Measurements from ENCODE around the gene GPC6. TPM values are rescaled to one million over a fixed set of nuclear protein-coding genes. Genes with fewer than 3 reads are reported as not detected.

The GPC6 gene
- total and polyA plus RNA-seq, 5 donors from 2014 or later = not detected

DNA sequence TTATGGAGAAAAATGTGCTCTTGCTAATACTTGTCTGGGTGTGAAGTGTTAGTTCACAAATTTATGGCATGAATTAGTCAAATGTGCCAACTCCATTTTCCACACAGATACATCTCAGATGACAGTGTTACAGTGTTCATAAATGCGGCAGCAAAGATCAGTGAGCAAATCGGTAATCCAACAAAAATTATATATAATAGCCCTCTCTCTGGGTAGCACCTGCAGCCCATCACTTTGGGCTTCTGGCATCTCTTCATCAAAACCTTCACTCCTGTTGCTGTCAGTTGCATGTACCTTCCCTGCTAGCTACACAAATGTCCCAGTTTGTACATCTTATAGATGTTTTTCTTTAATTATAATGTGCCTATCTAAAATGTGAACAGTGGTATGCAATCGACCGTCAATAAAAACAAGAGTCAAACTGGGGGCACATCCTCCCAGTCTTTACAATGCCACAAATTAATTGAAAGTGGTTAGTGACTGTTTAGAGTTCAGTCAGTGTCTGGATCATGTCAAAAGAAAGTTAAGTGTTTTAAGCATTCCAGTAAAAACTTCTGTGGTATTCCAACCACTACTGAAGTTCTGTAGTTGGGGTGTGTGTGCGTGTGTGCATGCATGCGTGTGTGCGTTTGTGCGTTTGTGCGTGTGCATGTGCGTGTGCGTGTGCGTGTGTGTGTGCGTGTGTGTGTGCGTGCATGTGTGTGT lies 804.0 kb downstream of the GPC6 start:
- Mint-ChIP-seq H3K9me3 (no peaks in the 10 kb centered on the region), H3K36me3 (no peaks in the 10 kb centered on the region), H3K27ac (no peak overlapping the region), H3K27me3 (peaks cover 4% of the 10 kb centered on the region), H3K4me1 (no peaks in the 10 kb centered on the region), H3K4me3 (no peak overlapping the region)
- no peak overlapping the region for H3K27ac ChIP-seq (ENCODE audit: insufficient read depth, low read length, poor library complexity, severe bottlenecking)
- H3K9me3 ChIP-seq (ENCODE audit: control insufficient read depth in 2 of 2, low read length in 2 of 2) = no peaks in the 10 kb centered on the region
- no peaks in the 10 kb centered on the region for H3K27me3 ChIP-seq (ENCODE audit: control insufficient read depth, insufficient read depth, low read length)
- ATAC-seq (ENCODE audit: low read depth in 2 of 2) = no peak
- no peaks in the 10 kb centered on the region for H3K4me1 ChIP-seq (ENCODE audit: control insufficient read depth, insufficient read depth, low read length, poor library complexity, severe bottlenecking)
- no peaks in the 10 kb centered on the region for H3K36me3 ChIP-seq (ENCODE audit: control insufficient read depth, insufficient read depth, low read length)
- DNase-seq = no peak
- no peak overlapping the region for H3K4me3 ChIP-seq (ENCODE audit: low read depth, low read length)

- H3K4me3 ChIP-seq (ENCODE audit: low read depth, low read length) = no peak overlapping the region
- ATAC-seq (ENCODE audit: low read depth in 2 of 2) = no peak
- Mint-ChIP-seq H3K36me3 (no peaks in the 10 kb centered on the region), H3K27me3 (peaks cover 4% of the 10 kb centered on the region), H3K27ac (no peak overlapping the region), H3K4me1 (no peaks in the 10 kb centered on the region), H3K9me3 (no peaks in the 10 kb centered on the region), H3K4me3 (no peak overlapping the region)
- no peak for DNase-seq
- H3K27me3 ChIP-seq (ENCODE audit: control insufficient read depth, insufficient read depth, low read length) = no peaks in the 10 kb centered on the region
- H3K27ac ChIP-seq (ENCODE audit: insufficient read depth, low read length, poor library complexity, severe bottlenecking) = no peak overlapping the region
- H3K4me1 ChIP-seq (ENCODE audit: control insufficient read depth, insufficient read depth, low read length, poor library complexity, severe bottlenecking) = no peaks in the 10 kb centered on the region
- H3K9me3 ChIP-seq (ENCODE audit: control insufficient read depth in 2 of 2, low read length in 2 of 2) = no peaks in the 10 kb centered on the region
- no peaks in the 10 kb centered on the region for H3K36me3 ChIP-seq (ENCODE audit: control insufficient read depth, insufficient read depth, low read length)
These were observed 805.0 kb downstream of the GPC6 start for GRCh38 chr13:94031609-94032008.

GRCh38 chr13:94033098-94033497 lies 806.5 kb downstream of the GPC6 start:
- DNase-seq = no peak
- H3K9me3 ChIP-seq (ENCODE audit: control insufficient read depth in 2 of 2, low read length in 2 of 2) = no peaks in the 10 kb centered on the region
- Mint-ChIP-seq H3K36me3 (no peaks in the 10 kb centered on the region), H3K9me3 (no peaks in the 10 kb centered on the region), H3K27ac (peak overlapping the region in 1 of 3 donors; percentile 21), H3K4me3 (no peak overlapping the region), H3K4me1 (no peaks in the 10 kb centered on the region), H3K27me3 (peaks cover 4% of the 10 kb centered on the region)
- H3K27ac ChIP-seq (ENCODE audit: insufficient read depth, low read length, poor library complexity, severe bottlenecking) = no peak overlapping the region
- no peak overlapping the region for H3K4me3 ChIP-seq (ENCODE audit: low read depth, low read length)
- H3K27me3 ChIP-seq (ENCODE audit: control insufficient read depth, insufficient read depth, low read length) = no peaks in the 10 kb centered on the region
- ATAC-seq (ENCODE audit: low read depth in 2 of 2) = no peak
- no peaks in the 10 kb centered on the region for H3K4me1 ChIP-seq (ENCODE audit: control insufficient read depth, insufficient read depth, low read length, poor library complexity, severe bottlenecking)
- no peaks in the 10 kb centered on the region for H3K36me3 ChIP-seq (ENCODE audit: control insufficient read depth, insufficient read depth, low read length)

GRCh38 chr13:94033830-94034642 lies 807.4 kb downstream of the GPC6 start:
- Mint-ChIP-seq H3K9me3 (no peaks in the 10 kb centered on the region), H3K4me3 (no peak overlapping the region)
- no peaks in the 10 kb centered on the region for H3K4me1 ChIP-seq (ENCODE audit: control insufficient read depth, insufficient read depth, low read length, poor library complexity, severe bottlenecking)

GRCh38 chr13:94050039-94050438 lies 823.4 kb downstream of the GPC6 start:
- DNase-seq = no peak
- ATAC-seq (ENCODE audit: low read depth in 2 of 2) = no peak
- Mint-ChIP-seq H3K27ac (no peak overlapping the region), H3K27me3 (no peaks in the 10 kb centered on the region), H3K9me3 (no peaks in the 10 kb centered on the region), H3K4me3 (no peak overlapping the region), H3K4me1 (no peaks in the 10 kb centered on the region), H3K36me3 (no peaks in the 10 kb centered on the region)
- Histone ChIP-seq H3K36me3 (ENCODE audit: control insufficient read depth, insufficient read depth, low read length) (no peaks in the 10 kb centered on the region), H3K9me3 (ENCODE audit: control insufficient read depth in 2 of 2, low read length in 2 of 2) (no peaks in the 10 kb centered on the region), H3K4me1 (ENCODE audit: control insufficient read depth, insufficient read depth, low read length, poor library complexity, severe bottlenecking) (no peaks in the 10 kb centered on the region), H3K27me3 (ENCODE audit: control insufficient read depth, insufficient read depth, low read length) (no peaks in the 10 kb centered on the region), H3K4me3 (ENCODE audit: low read depth, low read length) (no peak overlapping the region), H3K27ac (ENCODE audit: insufficient read depth, low read length, poor library complexity, severe bottlenecking) (no peak overlapping the region)

More at GRCh38 chr13:94033830-94034642, 807.4 kb downstream of the GPC6 start:
- no peaks in the 10 kb centered on the region for H3K27me3 ChIP-seq (ENCODE audit: control insufficient read depth, insufficient read depth, low read length)
- no peaks in the 10 kb centered on the region for H3K4me1 Mint-ChIP-seq
- H3K36me3 Mint-ChIP-seq = no peaks in the 10 kb centered on the region
- no peak overlapping the region for H3K27ac ChIP-seq (ENCODE audit: insufficient read depth, low read length, poor library complexity, severe bottlenecking)
- no peak for DNase-seq
- no peaks in the 10 kb centered on the region for H3K36me3 ChIP-seq (ENCODE audit: control insufficient read depth, insufficient read depth, low read length)
- no peak overlapping the region for H3K4me3 ChIP-seq (ENCODE audit: low read depth, low read length)
- no peaks in the 10 kb centered on the region for H3K9me3 ChIP-seq (ENCODE audit: control insufficient read depth in 2 of 2, low read length in 2 of 2)
- no peak for ATAC-seq (ENCODE audit: low read depth in 2 of 2)
- no peak overlapping the region for H3K27ac Mint-ChIP-seq
- peaks cover 4% of the 10 kb centered on the region for H3K27me3 Mint-ChIP-seq

GRCh38 chr13:94050686-94051085 lies 824.1 kb downstream of the GPC6 start:
- no peaks in the 10 kb centered on the region for H3K4me1 Mint-ChIP-seq
- no peaks in the 10 kb centered on the region for H3K27me3 Mint-ChIP-seq
- no peaks in the 10 kb centered on the region for H3K9me3 Mint-ChIP-seq
- Histone ChIP-seq H3K27ac (ENCODE audit: insufficient read depth, low read length, poor library complexity, severe bottlenecking) (no peak overlapping the region), H3K9me3 (ENCODE audit: control insufficient read depth in 2 of 2, low read length in 2 of 2) (no peaks in the 10 kb centered on the region), H3K4me1 (ENCODE audit: control insufficient read depth, insufficient read depth, low read length, poor library complexity, severe bottlenecking) (no peaks in the 10 kb centered on the region), H3K4me3 (ENCODE audit: low read depth, low read length) (no peak overlapping the region), H3K36me3 (ENCODE audit: control insufficient read depth, insufficient read depth, low read length) (no peaks in the 10 kb centered on the region), H3K27me3 (ENCODE audit: control insufficient read depth, insufficient read depth, low read length) (no peaks in the 10 kb centered on the region)
- H3K36me3 Mint-ChIP-seq = no peaks in the 10 kb centered on the region
- H3K27ac Mint-ChIP-seq = no peak overlapping the region
- no peak overlapping the region for H3K4me3 Mint-ChIP-seq
- ATAC-seq (ENCODE audit: low read depth in 2 of 2) (no peak), DNase-seq (no peak)

DNA sequence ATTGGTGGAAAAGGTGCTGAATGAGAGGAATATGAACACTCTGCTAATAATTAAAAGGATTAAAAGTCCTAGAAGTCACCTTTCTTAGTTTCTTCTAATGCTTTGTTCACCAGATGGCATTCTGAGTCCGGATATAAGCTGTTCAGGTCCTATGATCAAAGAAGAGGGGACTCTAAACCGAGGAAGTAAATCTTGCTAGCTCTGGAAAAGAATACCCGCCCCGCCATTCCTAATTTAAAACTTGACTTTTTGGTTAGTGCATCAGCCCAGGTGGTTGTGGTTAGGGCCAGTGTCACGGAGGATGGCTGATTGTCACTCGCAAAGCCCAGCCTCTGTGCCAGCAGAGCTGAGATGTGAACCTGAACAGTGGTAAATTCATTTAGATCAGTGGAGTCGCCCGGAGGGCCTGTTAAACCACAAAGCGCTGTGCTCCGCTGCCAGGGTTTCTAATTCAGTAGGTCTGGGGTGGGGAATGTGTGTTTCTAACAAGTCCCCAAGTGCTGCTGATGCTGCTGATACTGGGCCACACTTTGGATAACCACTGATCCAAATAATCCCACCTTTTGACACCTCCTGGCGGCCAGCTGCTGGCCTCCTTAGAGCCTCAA lies 827.5 kb downstream of the GPC6 start:
- Histone ChIP-seq H3K4me1 (ENCODE audit: control insufficient read depth, insufficient read depth, low read length, poor library complexity, severe bottlenecking) (no peaks in the 10 kb centered on the region), H3K36me3 (ENCODE audit: control insufficient read depth, insufficient read depth, low read length) (no peaks in the 10 kb centered on the region), H3K27ac (ENCODE audit: insufficient read depth, low read length, poor library complexity, severe bottlenecking) (no peak overlapping the region), H3K4me3 (ENCODE audit: low read depth, low read length) (no peak overlapping the region), H3K9me3 (ENCODE audit: control insufficient read depth in 2 of 2, low read length in 2 of 2) (no peaks in the 10 kb centered on the region), H3K27me3 (ENCODE audit: control insufficient read depth, insufficient read depth, low read length) (no peaks in the 10 kb centered on the region)
- H3K27ac Mint-ChIP-seq = no peak overlapping the region
- H3K4me1 Mint-ChIP-seq = no peaks in the 10 kb centered on the region
- ATAC-seq (ENCODE audit: low read depth in 2 of 2) (no peak), DNase-seq (no peak)
- H3K9me3 Mint-ChIP-seq = no peaks in the 10 kb centered on the region
- H3K36me3 Mint-ChIP-seq = no peaks in the 10 kb centered on the region
- no peaks in the 10 kb centered on the region for H3K27me3 Mint-ChIP-seq
- no peak overlapping the region for H3K4me3 Mint-ChIP-seq

Measured in CD4-positive, CD25-positive, alpha-beta regulatory T cell (primary cell).